ENCODE results near the gene C11orf21.

GRCh38 chr11:2304506-2305139 is 2.9 kb upstream of the C11orf21 start:
- no peak for TF ChIP-seq CTCF (IDR thresholded peaks at IDR 0.05; ENCODE audit: insufficient read depth, low read depth, low read length)
- TF ChIP-seq EZH2 (IDR thresholded peaks at IDR 0.05; ENCODE audit: insufficient read depth, low read length): no peak

Data from astrocyte (in vitro differentiated cells and primary cell).